Measurements from ENCODE around the gene PER1. TPM values are rescaled to one million over a fixed set of nuclear protein-coding genes. Genes with fewer than 3 reads are reported as not detected.
A peak's percentile ranks its signal among the peaks of the same experiment; 100 is the strongest.

PER1 gene
- total and polyA plus RNA-seq, 2 of the 8 experiments (the other 6 are each of a cell fraction or from before 2014, with no cell fraction given) = 9.6 to 38.0 TPM

DNA sequence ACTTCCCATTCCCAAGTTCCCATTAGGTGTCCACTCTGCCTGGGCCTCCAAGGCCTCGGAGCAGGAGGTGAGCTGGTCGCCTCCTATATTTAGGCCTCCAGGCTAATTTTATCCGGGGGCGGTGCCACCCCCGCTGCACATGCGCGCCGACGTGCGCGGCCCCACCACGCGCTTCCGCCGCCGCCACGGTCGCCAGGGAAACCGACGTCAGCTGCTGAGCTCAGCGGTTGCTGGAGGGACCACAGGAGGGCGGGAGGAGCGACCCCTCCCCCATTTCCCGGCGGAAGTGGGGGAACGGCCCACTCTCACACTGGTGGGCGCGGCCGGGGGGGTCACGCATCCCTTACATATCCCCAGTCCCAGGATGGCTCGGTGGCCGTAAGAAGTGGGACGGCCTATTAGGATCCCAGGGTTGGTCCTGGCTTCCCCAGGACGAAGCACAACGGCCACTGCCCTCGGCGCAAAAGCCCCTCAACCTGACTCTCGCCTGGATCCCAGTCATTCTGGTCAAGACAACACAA is 1.0 kb downstream of the PER1 start:
- peaks cover 0 to 5% of the 10 kb centered on the region in 2 experiments; a peak in 1 of 4 replicates for H3K79me2 ChIP-seq (ENCODE audit: control insufficient read depth in 1 of 2, insufficient read depth in 2 of 2, low read length in 2 of 2)
- peak overlapping the region; percentile 9; the same call in 1 of the 2 replicates for H2BK12ac ChIP-seq (ENCODE audit: low read depth, low read length)
- H4K8ac ChIP-seq (ENCODE audit: extremely low read depth, insufficient read depth, low read length) = no peak overlapping the region
- no peak overlapping the region for H2BK5ac ChIP-seq (ENCODE audit: low read depth, low read length)
- peaks cover 12 to 31% (median 19%) of the 10 kb centered on the region in 4 experiments for H3K4me1 ChIP-seq (replicated peaks in 1 of 4; ENCODE audit: control insufficient read depth in 3 of 4, insufficient read depth in 4 of 4, low read length in 3 of 4)
- H3K4me3 ChIP-seq (ENCODE audit: extremely low read depth in 1 of 4, insufficient read depth in 2 of 4, low read depth in 3 of 4, low read length in 4 of 4) = peak overlapping the region; percentile 79 to 93 (median 84)
- H3K23me2 ChIP-seq (ENCODE audit: low read depth, low read length) = peaks cover 17% of the 10 kb centered on the region
- H4K91ac ChIP-seq (replicated peaks; ENCODE audit: insufficient read length, low read length) = no peak overlapping the region
- H3K4me2 ChIP-seq (ENCODE audit: insufficient read depth in 1 of 2, low read depth in 2 of 2, low read length in 2 of 2) = peak overlapping the region; percentile 100
- no peak for FAIRE-seq
- H3K4ac ChIP-seq (replicated peaks; ENCODE audit: insufficient read length, low read depth, low read length) = no peak overlapping the region
- no peaks in the 10 kb centered on the region for H3K9me3 ChIP-seq (ENCODE audit: insufficient read depth in 2 of 2, low read depth in 1 of 2, low read length in 1 of 2)
- WGBS, 2 experiments (ENCODE audit: extremely low coverage in 1 of 2, insufficient coverage in 1 of 2, insufficient read length in 1 of 2, insufficient replicate concordance in 2 of 2, low coverage in 1 of 2, low lambda C conversion rate in 2 of 2, missing lambda C conversion rate in 1 of 2) = 2% methylated on average over 37 of the region's 38 CpGs; no CpG with 5 or more reads in 1 of the 2 experiments
- H3K23ac ChIP-seq (ENCODE audit: insufficient read length) = no peak overlapping the region
- no peaks in the 10 kb centered on the region for H3K27me3 ChIP-seq (replicated peaks in 1 of 4; ENCODE audit: control insufficient read depth in 3 of 4, extremely low read depth in 1 of 4, insufficient read depth in 3 of 4, low read length in 3 of 4)
- H2BK120ac ChIP-seq (replicated peaks; ENCODE audit: low read depth, low read length) = no peak overlapping the region
- ChIA-PET CTCF (ENCODE audit: partially characterized antibody) (interaction anchor here (0.6 to 2.2 kb wide), 2 partner anchors 10 to 19 kb away, joined by 3 to 10 read pairs; no protein-coding TSS in a partner anchor), POLR2A (ENCODE audit: partially characterized antibody) (interaction anchor here (0.6 to 6.4 kb wide), 10 partner anchors 9 to 77 kb away, joined by 3 to 62 read pairs (median 4); partner anchors contain the start of genes ALOXE3 and BORCS6)
- H3K56ac ChIP-seq (replicated peaks; ENCODE audit: insufficient read length, low read depth, low read length) = no peak overlapping the region
- H3K9ac ChIP-seq (replicated peaks in 1 of 4; ENCODE audit: extremely low read depth in 1 of 4, low read depth in 3 of 4, low read length in 3 of 4) = peak overlapping the region in 3 of 4 experiments; percentile 43 to 92 (median 68); a peak in 6 of 7 replicates
- H2BK15ac ChIP-seq (ENCODE audit: low read length) = no peak overlapping the region
- peak in 1 of 2 experiments; percentile 81 for DNase-seq (ENCODE audit: low read depth in 1 of 2, low spot score in 2 of 2)
- no peak overlapping the region for H3K14ac ChIP-seq (ENCODE audit: insufficient read length)
- H2AFZ ChIP-seq (ENCODE audit: low read length) = no peak overlapping the region
- H3K79me1 ChIP-seq (ENCODE audit: low read depth, low read length) = peaks cover 7% of the 10 kb centered on the region; the same call in 1 of the 2 replicates
- H3K36me3 ChIP-seq (ENCODE audit: control insufficient read depth in 2 of 4, insufficient read depth in 4 of 4, low read length in 3 of 4) = peaks cover 13 to 33% (median 24%) of the 10 kb centered on the region in 4 experiments; a peak in 7 of 8 replicates
- no peak overlapping the region for H3K27ac ChIP-seq (ENCODE audit: low read depth, low read length)
- H3K18ac ChIP-seq (ENCODE audit: extremely low read depth, low read length) = peak overlapping the region; percentile 60; the same call in 1 of the 2 replicates
- H2BK20ac ChIP-seq (ENCODE audit: low read length) = no peak overlapping the region
- H4K5ac ChIP-seq (ENCODE audit: insufficient read length, low read depth, low read length) = no peak overlapping the region
- H2AK5ac ChIP-seq (ENCODE audit: low read depth, low read length) = no peak overlapping the region
- H4K20me1 ChIP-seq (replicated peaks in 1 of 2; ENCODE audit: control insufficient read depth in 1 of 2, insufficient read depth in 2 of 2, low read length in 2 of 2) = peaks cover 1 to 24% of the 10 kb centered on the region in 2 experiments
- TF ChIP-seq NRF1 (IDR thresholded peaks at IDR 0.05; ENCODE audit: low read depth, low read length) (peak; percentile 52; the same call in 1 of the 2 replicates), POLR2AphosphoS5 (IDR thresholded peaks at IDR 0.05; ENCODE audit: low read depth, low read length) (0 out of 2 replicates have a peak, but pooled peaks have one; percentile 29), SAP30 (IDR thresholded peaks at IDR 0.05; ENCODE audit: insufficient read depth, insufficient replicate concordance, low read length) (peak; percentile 33), CHD1 (IDR thresholded peaks at IDR 0.05; ENCODE audit: low read depth, low read length) (no peak), CBX5 (IDR thresholded peaks at IDR 0.05; ENCODE audit: low read depth, low read length) (no peak), JUND (IDR thresholded peaks at IDR 0.05; ENCODE audit: low read length) (peak; percentile 12; the same call in 1 of the 2 replicates), KDM4A (IDR thresholded peaks at IDR 0.05; ENCODE audit: low read depth, low read length, severe bottlenecking) (peak; percentile 29), RBBP5 (IDR thresholded peaks at IDR 0.05; ENCODE audit: borderline replicate concordance, low read depth, low read length) (peak; percentile 4; the same call in 1 of the 2 replicates), CREB1 (IDR thresholded peaks at IDR 0.05) (peak; percentile 69; the same call in 1 of the 2 replicates)
- TF ChIP-seq, protein P1, sequence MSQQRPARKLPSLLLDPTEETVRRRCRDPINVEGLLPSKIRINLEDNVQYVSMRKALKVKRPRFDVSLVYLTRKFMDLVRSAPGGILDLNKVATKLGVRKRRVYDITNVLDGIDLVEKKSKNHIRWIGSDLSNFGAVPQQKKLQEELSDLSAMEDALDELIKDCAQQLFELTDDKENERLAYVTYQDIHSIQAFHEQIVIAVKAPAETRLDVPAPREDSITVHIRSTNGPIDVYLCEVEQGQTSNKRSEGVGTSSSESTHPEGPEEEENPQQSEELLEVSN (IDR thresholded peaks at IDR 0.05) = no peak
- TF ChIP-seq, protein P2, sequence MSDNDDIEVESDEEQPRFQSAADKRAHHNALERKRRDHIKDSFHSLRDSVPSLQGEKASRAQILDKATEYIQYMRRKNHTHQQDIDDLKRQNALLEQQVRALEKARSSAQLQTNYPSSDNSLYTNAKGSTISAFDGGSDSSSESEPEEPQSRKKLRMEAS (IDR thresholded peaks at IDR 0.05) = peak; percentile 85

Measured in H1 (cell line).